Right ventricle myocardium inferior (tissue), 1 donor: ENCODE measurements around the gene ANKUB1. TPM values are rescaled to one million over a fixed set of nuclear protein-coding genes. Genes with fewer than 3 reads are reported as not detected.

Source experiments
- ATAC-seq: fragments of 200-7000 bp; cut with Tn5 transposase; one replicate; pipeline ENCODE4 v1.9.1; 2020; ENCODE audit warnings: mild to moderate bottlenecking, moderate library complexity
- DNase-seq: peaks from one replicate; pipeline ENCODE4 v3.0.0; 2021; ENCODE audit errors: missing footprints
- intact Hi-C: fragments of 100-400 bp; cut with DNase I; formaldehyde crosslinking; loops from one replicate; pipeline ENCODE4 v1.11.0; 2022
- total RNA-seq: library from RNA; stranded (reverse); fragmentation: NEBNext Ultra II Directional; extraction: Animal tissue kit (Norgen Biotek cat#: 25700); gene quantifications from one replicate; pipeline ENCODE4 v1.2.1, GENCODE V29; 2021
- donor health status: DM: no; HTN: yes; CAD: no; lungs with severe emphysema.

ANKUB1 gene
- total RNA-seq, 1 donor from 2014 or later: not detected

- DNase-seq: no peak
- intact Hi-C loops: loop anchor here (5.0 kb wide), 2 partner anchors 258 to 278 kb away; no protein-coding TSS in a partner anchor
- ATAC-seq: no peak
Observed at GRCh38 chr3:149770246-149770645, 22.1 kb downstream of the ANKUB1 start.

DNA sequence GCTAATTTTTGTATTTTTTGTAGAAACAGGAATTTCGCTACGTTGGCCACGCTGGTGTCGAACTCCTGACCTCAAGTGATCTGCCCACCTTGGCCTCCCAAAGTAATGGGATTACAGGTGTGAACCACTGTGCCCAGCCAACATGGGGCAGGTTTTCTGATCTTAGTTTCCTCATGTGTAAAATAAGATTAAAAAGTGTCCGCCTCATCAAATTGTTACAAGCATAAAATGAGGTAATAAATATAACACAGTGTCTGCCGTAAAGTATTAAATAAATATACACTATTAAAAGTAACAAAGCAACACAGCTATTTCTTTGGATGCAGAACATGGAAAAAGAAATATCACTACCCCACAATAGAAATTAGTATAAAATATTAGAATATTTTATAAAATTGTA, 23.6 kb downstream of the ANKUB1 start:
- intact Hi-C loops: no loop called here
- DNase-seq (no peak), ATAC-seq (no peak)

- DNase-seq: no peak
- intact Hi-C loops: no loop called here
- ATAC-seq: no peak
Observed at GRCh38 chr3:149767720-149768119, 24.6 kb downstream of the ANKUB1 start.

DNA sequence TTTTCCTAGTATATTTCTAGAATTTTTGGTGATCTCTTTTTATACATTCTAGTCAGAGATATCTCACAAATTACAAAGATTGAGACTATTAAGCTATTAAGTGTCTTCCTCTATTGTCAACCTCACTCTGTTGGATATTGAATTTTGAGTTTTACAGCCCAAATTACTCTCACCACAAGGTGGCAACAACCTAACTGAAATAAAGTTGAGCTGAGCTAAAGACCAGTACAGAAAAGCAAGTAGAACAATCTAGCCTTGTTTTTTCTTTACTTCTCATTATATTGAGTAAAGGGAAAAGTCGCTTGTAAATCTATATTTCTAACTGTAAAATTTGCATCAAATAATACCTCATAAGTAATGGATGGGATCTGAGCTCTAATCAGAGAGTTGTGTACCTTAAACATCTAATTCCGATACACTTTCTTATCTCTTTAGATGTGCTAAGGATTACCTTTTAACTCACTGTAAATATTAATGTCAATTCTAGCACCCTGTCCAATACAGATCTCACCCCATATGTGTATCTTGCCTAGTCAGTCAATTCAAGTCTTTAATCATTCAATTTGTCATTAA, 26.5 kb downstream of the ANKUB1 start:
- intact Hi-C loops: no loop called here
- ATAC-seq: no peak
- no peak for DNase-seq

DNA sequence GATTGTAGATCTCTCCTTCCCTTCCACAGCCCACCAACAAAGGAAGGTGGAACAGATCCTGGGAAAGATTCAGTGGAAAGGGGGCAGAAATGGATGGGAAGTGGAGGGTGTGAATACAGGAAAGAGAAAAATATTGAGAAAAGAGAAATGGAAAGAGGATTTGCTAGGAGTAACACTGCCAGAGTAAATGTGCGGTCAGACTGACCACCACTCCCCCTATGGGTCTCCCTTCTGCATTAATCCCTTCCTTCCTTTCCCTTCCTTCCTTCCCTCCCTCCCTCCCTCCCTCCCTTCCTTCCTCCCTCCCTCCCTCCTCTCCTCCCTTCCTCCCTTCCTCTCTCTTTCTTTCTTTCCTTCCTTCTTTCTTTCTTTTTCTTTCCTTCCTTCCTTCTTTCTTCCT, 28.1 kb downstream of the ANKUB1 start:
- ATAC-seq (no peak), DNase-seq (no peak)
- intact Hi-C loops: no loop called here

DNA sequence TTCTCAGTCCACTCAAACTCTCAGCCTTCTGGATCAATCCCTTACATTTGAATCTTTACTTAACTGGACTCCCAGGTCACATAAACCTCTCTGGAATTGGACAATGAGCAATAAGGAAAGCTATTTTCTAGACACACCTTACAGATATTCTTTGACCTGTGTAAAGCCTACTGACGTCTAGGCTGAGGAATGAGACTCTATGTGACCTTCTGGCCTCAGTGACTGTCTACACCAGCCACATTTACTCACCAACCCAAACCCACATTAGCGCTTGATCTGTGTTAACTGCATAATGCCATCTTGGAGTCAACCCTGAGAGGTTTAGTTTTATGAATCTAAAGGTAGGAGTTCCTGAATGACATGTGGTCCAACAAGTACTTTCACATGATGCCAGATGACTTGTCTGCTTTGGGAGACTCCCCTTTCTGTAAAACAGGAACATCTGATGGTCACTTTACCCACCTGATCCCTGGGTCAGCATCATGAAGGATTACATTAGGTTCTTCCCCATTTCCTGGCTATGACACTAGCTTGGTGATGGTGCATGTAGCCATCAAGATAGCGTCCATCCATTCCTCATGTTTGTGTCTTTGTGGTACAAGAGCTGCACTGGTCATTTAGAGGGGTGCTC, 28.7 kb downstream of the ANKUB1 start:
- no peak for ATAC-seq
- no peak for DNase-seq
- intact Hi-C loops: no loop called here

- intact Hi-C loops: loop anchor here (2.0 kb wide), 1 partner anchor 59 kb away; the partner anchor contains the start of gene RNF13
- ATAC-seq (no peak), DNase-seq (no peak)
Observed at GRCh38 chr3:149753717-149754116, 38.6 kb downstream of the ANKUB1 start.

GRCh38 chr3:149752788-149753136, 39.6 kb downstream of the ANKUB1 start:
- intact Hi-C loops: loop anchor here (2.0 kb wide), 1 partner anchor 60 kb away; the partner anchor contains the start of gene RNF13
- peak; percentile 10 for ATAC-seq
- DNase-seq: no peak

DNA sequence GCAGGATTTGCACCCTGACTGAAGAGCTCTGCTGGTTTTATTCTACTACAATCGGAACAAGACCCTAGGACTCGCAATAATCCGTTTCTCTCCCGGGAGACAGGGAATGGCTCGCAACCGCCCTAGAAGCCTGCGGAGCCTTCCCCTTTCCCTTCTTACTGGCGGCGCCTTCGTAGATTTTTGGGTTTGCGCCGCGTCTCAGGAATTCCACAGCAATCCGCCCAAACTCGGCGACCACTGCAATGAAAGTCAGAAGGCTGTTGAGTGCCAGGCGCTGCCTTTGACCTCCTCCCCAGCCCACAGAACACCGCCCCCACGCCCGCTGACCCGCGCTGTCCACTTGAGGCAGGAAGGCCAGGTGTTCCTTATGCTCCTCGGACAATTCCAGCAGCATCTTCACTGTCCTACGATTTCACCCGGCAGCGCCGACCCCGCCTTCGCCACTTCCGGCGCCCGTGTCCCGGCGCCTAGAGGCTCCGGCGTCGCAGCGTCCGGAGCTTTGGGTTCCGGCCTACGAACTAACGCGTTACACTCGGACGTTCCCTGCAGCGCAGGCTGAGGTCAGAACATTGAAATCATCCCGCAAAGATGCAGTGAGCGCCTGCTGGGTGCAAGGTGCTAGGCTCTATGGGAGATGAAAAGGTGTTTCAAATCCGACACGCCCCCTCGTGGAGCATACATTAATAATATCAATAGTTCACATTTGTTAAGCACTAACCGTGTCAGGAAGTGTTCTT, 40.1 kb downstream of the ANKUB1 start, which contains the start of gene COMMD2:
TSS of gene COMMD2 (minus strand) at position 439 of the 737 bp plus-strand sequence. CDS start at position 394, 45 bp downstream.
- DNase-seq: peak; percentile 87
- intact Hi-C loops: loop anchor here (2.0 kb wide), 1 partner anchor 61 kb away; the partner anchor contains the start of gene RNF13

GRCh38 chr3:149751551-149751950, 40.8 kb downstream of the ANKUB1 start:
- intact Hi-C loops: no loop called here
- DNase-seq: no peak
- ATAC-seq: no peak

More for the DNA sequence above, 40.1 kb downstream of the ANKUB1 start, which contains the start of gene COMMD2:
- ATAC-seq: peak; percentile 96

GRCh38 chr3:149744606-149745005, 47.7 kb downstream of the ANKUB1 start:
- no peak for DNase-seq
- intact Hi-C loops: no loop called here
- ATAC-seq: no peak

GRCh38 chr3:149744151-149744550, 48.2 kb downstream of the ANKUB1 start:
- intact Hi-C loops: no loop called here
- ATAC-seq (no peak), DNase-seq (no peak)

DNA sequence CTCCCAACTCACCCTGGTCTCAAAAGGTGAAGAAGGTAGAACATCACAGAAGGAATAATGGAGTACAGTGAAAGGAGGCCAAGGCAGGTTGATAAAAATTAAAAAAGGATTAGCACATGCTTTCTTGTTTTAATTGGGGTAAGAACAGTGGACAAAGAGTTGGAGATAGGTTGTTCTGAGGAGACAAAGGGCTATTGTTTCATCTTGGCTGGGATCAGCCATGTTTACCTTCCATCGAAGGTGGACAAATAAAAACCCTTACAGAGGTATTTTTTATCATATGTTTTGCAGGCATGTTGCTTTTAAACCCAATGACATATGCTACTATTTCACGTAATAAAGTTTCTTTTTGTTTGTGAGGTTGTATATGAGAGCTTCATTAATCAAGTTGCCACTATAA, 53.0 kb downstream of the ANKUB1 start:
- no peak for ATAC-seq
- no peak for DNase-seq
- intact Hi-C loops: no loop called here

GRCh38 chr3:149738876-149739275, 53.5 kb downstream of the ANKUB1 start:
- intact Hi-C loops: no loop called here
- ATAC-seq (no peak), DNase-seq (no peak)

GRCh38 chr3:149736953-149737205, 55.5 kb downstream of the ANKUB1 start:
- intact Hi-C loops: no loop called here
- ATAC-seq (no peak), DNase-seq (no peak)

- ATAC-seq: no peak
- no peak for DNase-seq
- intact Hi-C loops: no loop called here
Observed at GRCh38 chr3:149736175-149736952, 56.0 kb downstream of the ANKUB1 start.

GRCh38 chr3:149732234-149732633, 60.1 kb downstream of the ANKUB1 start:
- intact Hi-C loops: no loop called here
- ATAC-seq: no peak
- no peak for DNase-seq

GRCh38 chr3:149727656-149728055, 64.7 kb downstream of the ANKUB1 start:
- ATAC-seq (no peak), DNase-seq (no peak)
- intact Hi-C loops: no loop called here

DNA sequence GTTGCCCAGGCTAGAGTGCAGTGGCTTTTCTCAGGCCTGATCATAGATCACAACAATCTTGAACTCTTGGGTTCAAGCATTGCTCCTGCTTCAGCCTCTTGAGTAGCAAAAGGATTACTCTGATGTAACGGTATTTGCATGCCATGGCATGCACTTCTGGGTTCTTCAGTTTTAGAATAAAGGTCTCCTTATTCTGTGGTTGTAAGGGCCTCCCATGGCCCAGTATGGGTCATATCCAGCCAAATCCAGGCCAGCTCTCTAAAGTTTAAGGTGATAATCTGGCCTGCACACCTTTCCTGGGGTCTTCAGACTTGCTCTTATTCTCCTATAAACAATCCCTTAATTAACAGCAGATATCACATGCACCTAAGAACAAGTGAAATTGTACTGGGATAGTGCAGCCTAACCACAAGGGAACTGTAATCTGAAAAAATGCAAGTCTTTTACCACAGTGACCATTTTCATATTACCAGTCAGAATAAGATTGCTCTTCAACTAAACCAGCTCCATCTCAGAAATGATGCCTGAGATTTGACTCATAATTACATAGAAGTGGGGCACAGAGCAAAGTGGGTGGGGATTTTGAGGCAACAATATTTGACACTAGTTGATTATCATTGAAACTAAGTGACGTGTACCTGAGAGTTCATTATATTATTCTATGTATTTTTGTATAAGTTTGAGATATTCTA, 65.5 kb downstream of the ANKUB1 start:
- DNase-seq: no peak
- intact Hi-C loops: no loop called here
- ATAC-seq: no peak
